AG04450 (cell line): ENCODE measurements around the gene FUT2. TPM values are rescaled to one million over a fixed set of nuclear protein-coding genes. Genes with fewer than 3 reads are reported as not detected.

ENCODE experiments used
- CTCF ChIA-PET: fragments of 300-600, 350-600 bp; formaldehyde crosslinking; extraction: SDS; loops from one replicate; lab custom pipeline; 2022; ENCODE audit warnings: antibody characterized with exemption, inconsistent platforms; lab: Charles Lee
- POLR2A ChIA-PET: fragments of 350-600 bp; formaldehyde crosslinking; extraction: SDS; loops from one replicate; lab custom pipeline; 2021; ENCODE audit warnings: antibody characterized with exemption, inconsistent platforms; lab: Yijun Ruan, JAX
- DNase-seq: peaks from one replicate; pipeline ENCODE4 v3.0.0-alpha.2; 2011; ENCODE audit warnings: low read depth, low spot score
- H3K27ac ChIP-seq: one replicate; pipeline ENCODE4 v1.5.1; 2012; ENCODE audit warnings: low read depth, low read length, control low read depth
- H3K27me3 ChIP-seq: one replicate; pipeline ENCODE4 v1.6.0; 2012; ENCODE audit warnings: low read length; ENCODE audit not compliant: control insufficient read depth, insufficient read depth
- H3K4me3 ChIP-seq: 2 replicates; pipeline ENCODE4 v1.5.1; 2011; ENCODE audit warnings: mild to moderate bottlenecking, low read depth, low read length, control low read depth
- H3K9me3 ChIP-seq: 2 replicates; pipeline ENCODE4 v1.5.1; 2012; ENCODE audit warnings: low read length; ENCODE audit not compliant: control insufficient read depth, insufficient read depth
- CTCF ChIP-seq: IDR thresholded peaks from 2 replicates; pipeline ENCODE4 v1.5.1; 2011; ENCODE audit warnings: low read depth, low read length, control low read depth, inconsistent platforms
- polyA plus RNA-seq: library from polyadenylated mRNA; depleted of rRNA; stranded (reverse); fragments of >200 nt; gene quantifications from 2 replicates; pipeline ENCODE4 v1.2.3, GENCODE V29; 2011

FUT2 gene
- polyA plus RNA-seq, 1 experiment, result not detected

- H3K4me3 ChIP-seq, result no peak overlapping the region
- CTCF ChIA-PET, result no interaction called here
- no peak for TF ChIP-seq CTCF
- no peak overlapping the region for H3K27ac ChIP-seq
- H3K27me3 ChIP-seq, result peaks cover 40% of the 10 kb centered on the region
- no peak for DNase-seq
- peaks cover 10% of the 10 kb centered on the region; the same call in 1 of the 2 replicates for H3K9me3 ChIP-seq
- POLR2A ChIA-PET, result no interaction called here
Measured at GRCh38 chr19:48750351-48750750, 54.6 kb downstream of the FUT2 start.

DNA sequence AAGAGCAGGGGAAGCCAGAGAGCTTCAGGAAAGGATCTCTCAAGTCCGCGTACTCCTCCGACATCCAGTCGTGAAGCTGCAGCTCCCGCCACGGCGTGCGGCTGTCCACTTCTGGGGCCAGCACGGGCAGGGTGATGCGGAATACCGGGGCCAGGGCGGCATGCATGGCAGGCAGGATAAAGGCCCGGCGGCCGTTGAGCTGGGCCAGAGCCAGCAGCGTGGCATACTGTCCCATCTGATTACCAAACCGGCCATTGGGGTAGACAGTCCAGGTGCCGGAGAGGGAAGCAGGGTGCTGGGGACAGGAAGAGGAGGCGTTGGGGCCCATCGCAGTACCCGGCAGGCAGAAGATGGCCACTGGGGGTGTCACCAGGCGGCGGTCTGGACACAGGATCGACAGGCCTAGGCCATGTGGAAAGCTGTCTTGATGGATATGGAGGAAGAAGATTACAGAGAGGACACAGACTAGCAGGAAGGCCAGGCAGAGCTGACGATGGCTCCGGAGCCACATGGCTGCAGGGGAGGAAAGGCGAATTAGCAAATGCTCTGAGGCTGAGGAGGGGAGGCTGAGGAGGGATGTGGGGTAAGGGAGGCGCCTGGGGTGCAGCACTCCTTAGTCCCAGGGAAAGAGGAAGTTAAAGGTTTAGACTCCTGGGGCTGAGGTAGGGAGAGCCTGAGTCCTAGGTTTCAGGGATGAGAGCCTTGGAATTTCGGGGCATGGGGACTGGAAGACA is 55.2 kb downstream of the FUT2 start:
- CTCF ChIA-PET, result no interaction called here

GRCh38 chr19:48751845-48752495 is 56.2 kb downstream of the FUT2 start:
- Histone ChIP-seq H3K9me3 (peaks cover 5% of the 10 kb centered on the region; the same call in 1 of the 2 replicates), H3K27me3 (peaks cover 36% of the 10 kb centered on the region), H3K27ac (no peak overlapping the region), H3K4me3 (peak overlapping the region; percentile 20; the same call in 1 of the 2 replicates)
- DNase-seq, result no peak
- POLR2A ChIA-PET, result no interaction called here
- CTCF ChIA-PET, result interaction anchor here (0.7 kb wide), 1 partner anchor 87 kb away, joined by 12 read pairs; no protein-coding TSS in a partner anchor
- TF ChIP-seq CTCF, result no peak

More for the DNA sequence above, 55.2 kb downstream of the FUT2 start:
- Histone ChIP-seq H3K4me3 (no peak overlapping the region), H3K9me3 (peaks cover 5% of the 10 kb centered on the region; the same call in 1 of the 2 replicates), H3K27ac (no peak overlapping the region), H3K27me3 (peaks cover 36% of the 10 kb centered on the region)
- DNase-seq, result no peak
- POLR2A ChIA-PET, result no interaction called here
- TF ChIP-seq CTCF, result no peak

DNA sequence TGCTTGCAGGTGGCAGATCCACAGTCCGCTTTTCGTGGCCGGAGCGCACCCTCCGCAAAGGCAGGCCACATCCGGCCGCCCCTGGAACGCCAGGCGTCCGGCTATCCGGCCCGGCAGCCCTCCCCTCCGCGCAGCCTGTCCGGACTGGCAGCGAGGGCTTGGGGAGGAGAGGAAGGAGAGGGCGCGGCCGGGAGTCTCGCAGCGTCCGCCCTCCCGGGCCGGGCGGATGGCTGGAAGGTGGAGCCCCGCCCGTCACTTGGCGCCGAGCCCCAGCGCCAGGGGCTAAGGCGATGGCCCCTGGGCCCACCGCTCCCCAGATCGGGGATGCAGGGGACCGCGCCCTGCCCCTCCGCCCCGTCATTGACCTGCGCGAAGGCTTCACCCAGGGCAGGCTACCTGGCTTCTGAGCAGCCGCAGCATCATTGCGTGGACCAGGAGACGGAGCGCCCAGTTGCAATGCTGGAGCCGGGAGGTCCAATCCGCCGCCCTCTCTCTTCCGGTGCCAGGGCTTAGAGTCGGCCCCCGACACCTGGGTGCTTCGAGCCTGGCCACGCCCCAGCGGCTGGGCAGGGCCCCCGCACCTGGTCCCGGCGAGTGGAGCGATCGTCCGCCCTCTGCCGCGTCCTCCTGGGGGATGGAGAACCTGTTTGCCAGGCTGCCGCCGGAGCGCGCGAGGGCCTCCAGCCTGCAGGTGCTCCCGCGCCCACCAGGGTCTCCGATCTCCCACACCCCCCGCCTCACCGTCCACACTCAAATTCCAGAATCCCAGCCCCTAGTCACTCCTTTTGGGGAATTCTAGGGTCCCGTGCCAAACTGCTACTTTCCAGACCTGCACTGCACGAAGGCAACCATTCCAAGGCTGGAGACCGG is 57.0 kb downstream of the FUT2 start, which contains the start of gene FUT1:
Gene FUT1, minus strand, starts transcription at position 146 of the 870 bp plus-strand sequence. CDS start 1,360 bp downstream, outside the sequence.
- POLR2A ChIA-PET, result no interaction called here
- H3K4me3 ChIP-seq, result peak within 1 kb of the TSS; percentile 20; the same call in 1 of the 2 replicates

More for the DNA sequence above, 57.0 kb downstream of the FUT2 start, which contains the start of gene FUT1:
- no peak for DNase-seq
- peaks cover 36% of the 10 kb centered on the region for H3K27me3 ChIP-seq
- H3K27ac ChIP-seq, result no peak within 1 kb of the TSS
- CTCF ChIA-PET, result no interaction called here
- peaks cover 5% of the 10 kb centered on the region; the same call in 1 of the 2 replicates for H3K9me3 ChIP-seq
- no peak for TF ChIP-seq CTCF
